Upper lobe of left lung (tissue), 4 donors: ENCODE measurements around the gene ROCK2.

Source experiments
- EP300 ChIP-seq, 4 donors: sonication (generic); formaldehyde crosslinking; IDR thresholded peaks; one replicate each; pipeline ENCODE4 v1.5.1; 2017; ENCODE audit warnings: antibody characterized with exemption in 4 of 4, control low read depth in 2 of 4
- POLR2A ChIP-seq, 4 donors: fragments of 450-650 bp; IDR thresholded peaks; one replicate each; pipeline ENCODE4 v1.5.1; 2016 to 2017; ENCODE audit warnings: antibody characterized with exemption in 4 of 4, mild to moderate bottlenecking in 2 of 4

- TF ChIP-seq POLR2A (IDR thresholded peaks at IDR 0.05), result no peak
- no peak for TF ChIP-seq EP300 (IDR thresholded peaks at IDR 0.05)
Observed at GRCh38 chr2:11180653-11181052, 163.8 kb downstream of the ROCK2 start.
